ENCODE measurements around the gene UMODL1.
"Not testable (repeated sequence)": the region's sequence is repeated elsewhere in the genome, so short reads cannot be mapped to it uniquely, and the experiment has no call there.

UMODL1 gene

DNA sequence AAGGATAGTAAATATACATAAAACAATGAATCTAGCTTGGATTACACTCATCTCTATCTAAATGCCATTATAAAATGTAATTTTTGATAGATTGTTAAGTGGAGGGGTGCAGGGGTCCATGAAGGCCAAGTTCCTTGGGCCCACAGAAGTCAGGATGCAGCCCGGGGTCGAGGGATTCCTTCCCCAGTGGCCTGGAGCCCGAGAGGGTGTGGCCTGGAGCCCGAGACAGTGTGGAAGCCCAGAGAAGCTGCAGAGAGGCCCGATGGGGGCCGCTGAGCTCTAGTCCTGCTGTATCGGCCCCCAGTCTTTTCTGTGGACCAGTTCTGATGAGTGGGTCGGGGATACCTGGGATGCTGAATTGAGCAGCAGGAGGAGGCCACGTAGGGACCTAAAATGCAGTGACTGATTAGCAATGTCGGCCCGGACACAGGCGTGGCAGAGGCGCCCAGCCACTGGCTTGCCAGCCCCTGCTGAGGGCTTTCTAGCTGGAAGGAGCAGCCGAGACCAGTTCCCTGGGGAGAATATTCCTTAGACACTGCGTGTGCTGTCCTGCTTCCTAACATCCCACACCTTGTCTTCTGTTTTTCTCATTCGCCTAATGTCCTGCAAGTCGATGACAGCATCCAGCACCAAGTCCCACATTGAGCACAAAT is 38.9 kb downstream of the UMODL1 start:
- TF ChIP-seq POLR2A (IDR thresholded peaks at IDR 0.05; ENCODE audit: low read depth, low read length), result no peak
- FAIRE-seq, result no peak

DNA sequence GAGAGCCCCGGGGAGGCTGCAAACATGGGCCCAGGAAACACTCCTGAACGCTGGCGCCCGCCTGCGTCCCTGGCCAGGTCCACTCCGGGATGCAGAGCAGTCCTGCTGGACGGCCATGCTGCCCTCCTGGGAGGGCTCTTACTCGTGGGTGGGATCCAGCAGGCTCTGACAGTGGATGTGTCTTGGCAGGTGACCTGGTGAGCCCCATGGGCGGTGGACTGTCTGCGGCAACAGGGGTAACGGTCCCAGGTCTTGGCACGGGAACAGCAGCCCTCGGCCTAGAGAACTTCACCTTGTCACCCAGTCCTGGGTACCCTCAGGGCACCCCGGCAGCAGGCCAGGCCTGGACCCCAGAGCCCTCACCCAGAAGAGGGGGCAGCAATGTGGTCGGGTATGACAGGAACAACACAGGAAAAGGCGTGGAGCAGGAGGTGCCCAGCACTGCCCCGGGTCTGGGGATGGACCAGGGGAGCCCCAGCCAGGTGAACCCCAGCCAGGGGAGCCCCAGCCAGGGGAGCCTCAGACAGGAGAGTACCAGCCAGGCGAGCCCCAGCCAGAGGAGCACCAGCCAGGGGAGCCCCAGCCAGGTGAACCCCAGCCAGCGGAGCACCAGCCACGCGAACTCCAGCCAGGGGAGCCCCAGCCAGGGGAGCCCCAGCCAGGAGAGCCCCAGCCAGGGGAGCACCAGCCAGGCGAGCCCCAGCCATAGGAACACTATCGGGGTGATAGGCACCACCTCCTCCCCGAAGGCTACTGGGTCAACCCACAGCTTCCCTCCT is 39.8 kb downstream of the UMODL1 start:
- TF ChIP-seq POLR2A (IDR thresholded peaks at IDR 0.05; ENCODE audit: low read depth, low read length), result no peak
- DNase-seq (ENCODE audit: insufficient read length, low spot score), result no peak
- FAIRE-seq, result no peak

More for the DNA sequence above, 38.9 kb downstream of the UMODL1 start:
- DNase-seq (ENCODE audit: insufficient read length, low spot score), result no peak

DNA sequence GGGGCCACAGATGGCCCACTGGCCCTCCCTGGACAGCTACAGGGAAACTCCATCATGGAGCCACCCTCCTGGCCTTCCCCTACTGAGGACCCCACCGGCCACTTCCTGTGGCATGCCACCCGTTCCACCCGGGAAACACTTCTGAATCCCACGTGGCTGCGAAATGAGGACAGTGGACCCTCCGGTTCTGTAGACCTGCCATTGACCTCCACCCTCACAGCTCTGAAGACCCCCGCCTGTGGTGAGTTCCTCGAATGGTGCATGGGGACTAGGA is 40.3 kb downstream of the UMODL1 start:
- DNase-seq (ENCODE audit: insufficient read length, low spot score), result no peak
- no peak for TF ChIP-seq POLR2A (IDR thresholded peaks at IDR 0.05; ENCODE audit: low read depth, low read length)
- no peak for FAIRE-seq

DNA sequence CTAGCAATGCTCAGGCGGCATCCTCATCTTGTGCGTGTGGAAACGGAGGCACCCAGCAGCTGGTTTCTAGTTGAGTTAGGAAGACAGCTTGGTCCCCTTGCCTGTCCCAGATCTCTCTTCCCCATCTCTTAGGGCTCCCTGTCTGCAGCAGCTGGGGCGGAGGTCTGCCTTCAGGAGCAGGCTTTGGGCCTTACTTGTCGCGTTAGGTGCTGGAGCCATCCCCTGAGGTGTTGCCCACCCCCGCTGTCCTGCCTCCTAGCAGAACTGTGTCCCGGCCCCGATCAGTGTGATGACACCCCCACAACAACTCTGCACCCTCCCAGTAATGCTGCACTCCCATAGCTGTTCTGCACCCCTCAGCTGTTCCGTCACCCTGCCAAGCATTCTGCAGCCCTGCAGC is 40.7 kb downstream of the UMODL1 start:
- DNase-seq (ENCODE audit: insufficient read length, low spot score) (no peak), FAIRE-seq (no peak)

DNA sequence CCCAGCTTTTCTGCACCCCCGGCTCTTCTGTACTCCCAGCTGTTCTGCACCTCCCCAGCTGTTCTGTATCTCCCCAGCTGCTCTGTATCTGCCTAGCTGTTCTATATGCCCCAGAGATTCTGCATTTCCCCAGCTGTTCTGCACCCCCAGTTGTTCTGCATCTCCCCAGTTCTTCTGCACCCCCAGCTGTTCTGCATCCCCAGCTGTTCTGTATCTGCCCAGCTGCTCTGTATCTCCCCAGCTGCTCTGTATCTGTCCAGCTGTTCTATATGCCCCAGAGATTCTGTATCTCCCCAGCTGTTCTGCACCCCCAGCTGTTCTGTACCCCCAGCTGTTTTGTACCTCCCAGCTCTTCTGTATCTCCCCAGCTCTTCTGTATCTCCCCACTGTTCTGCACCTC is 41.1 kb downstream of the UMODL1 start:
- FAIRE-seq (no peak), DNase-seq (ENCODE audit: insufficient read length, low spot score) (no peak)
- TF ChIP-seq POLR2A (IDR thresholded peaks at IDR 0.05; ENCODE audit: low read depth, low read length), result no peak

More for the DNA sequence above, 40.7 kb downstream of the UMODL1 start:
- TF ChIP-seq POLR2A (IDR thresholded peaks at IDR 0.05; ENCODE audit: low read depth, low read length), result no peak

DNA sequence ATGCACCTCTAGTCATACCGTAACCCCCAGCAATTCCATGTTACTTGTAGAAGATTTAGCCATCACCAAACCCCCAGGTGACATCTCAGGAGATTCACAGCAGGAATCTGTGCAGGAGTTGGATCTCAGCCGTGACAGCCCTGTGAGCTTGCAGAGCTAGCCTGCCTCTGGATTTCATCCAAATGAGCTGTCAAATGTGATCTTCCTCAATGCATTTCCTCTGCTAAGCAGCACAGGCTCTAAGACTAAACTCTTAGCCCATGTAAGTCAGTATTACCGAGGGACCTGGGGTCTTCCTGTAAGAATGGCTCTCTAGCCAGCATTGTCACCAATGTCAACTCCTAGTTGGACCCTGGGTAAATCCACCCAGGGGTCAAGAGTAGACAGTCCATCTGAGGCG is 41.7 kb downstream of the UMODL1 start:
- DNase-seq (ENCODE audit: insufficient read length, low spot score) (no peak), FAIRE-seq (no peak)
- no peak for TF ChIP-seq POLR2A (IDR thresholded peaks at IDR 0.05; ENCODE audit: low read depth, low read length)

DNA sequence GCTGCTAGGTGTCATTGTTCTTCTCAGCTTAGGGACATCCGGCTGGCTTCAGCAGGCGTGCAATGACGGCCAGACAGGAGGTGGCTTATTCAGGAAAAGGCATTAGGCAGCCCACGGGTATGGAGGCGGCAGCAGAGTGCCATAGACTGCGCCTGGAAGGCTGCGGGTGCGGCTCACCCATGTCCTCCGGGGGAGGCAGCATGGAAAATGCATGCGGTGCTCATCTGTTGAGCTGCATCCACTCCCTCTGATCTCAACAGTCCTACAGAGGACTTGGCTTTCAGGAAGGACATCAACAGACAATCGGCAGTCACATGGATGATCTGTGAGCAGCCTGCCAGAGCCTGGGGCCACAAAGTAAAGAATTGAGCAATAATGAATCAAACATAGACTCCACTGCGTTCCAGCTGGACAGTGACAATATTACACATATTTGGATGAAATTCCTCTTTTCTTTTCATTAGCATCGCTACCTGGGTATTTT is 42.9 kb downstream of the UMODL1 start:
- no peak for TF ChIP-seq POLR2A (IDR thresholded peaks at IDR 0.05; ENCODE audit: low read depth, low read length)
- FAIRE-seq (no peak), DNase-seq (ENCODE audit: insufficient read length, low spot score) (no peak)

DNA sequence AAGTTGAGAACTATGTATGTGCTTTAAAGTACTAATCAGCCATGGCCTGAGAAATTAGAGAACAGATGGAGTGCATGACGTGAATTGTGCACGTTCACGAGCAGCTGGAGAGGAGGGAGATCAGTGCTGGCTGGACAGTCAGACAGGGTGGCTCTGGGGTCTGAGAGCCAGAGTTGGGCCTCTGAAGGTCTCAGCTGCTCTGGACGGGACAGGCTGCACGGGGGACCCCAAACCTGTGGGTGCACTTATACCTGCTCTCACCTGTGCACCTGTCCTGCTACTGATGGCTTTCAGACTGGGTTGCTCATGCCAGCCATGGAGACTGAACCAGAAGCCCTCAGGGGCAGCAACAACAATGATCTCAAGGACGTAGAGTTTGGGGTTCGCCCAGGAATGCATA is 43.5 kb downstream of the UMODL1 start:
- no peak for DNase-seq (ENCODE audit: insufficient read length, low spot score)
- no peak for FAIRE-seq
- no peak for TF ChIP-seq POLR2A (IDR thresholded peaks at IDR 0.05; ENCODE audit: low read depth, low read length)

DNA sequence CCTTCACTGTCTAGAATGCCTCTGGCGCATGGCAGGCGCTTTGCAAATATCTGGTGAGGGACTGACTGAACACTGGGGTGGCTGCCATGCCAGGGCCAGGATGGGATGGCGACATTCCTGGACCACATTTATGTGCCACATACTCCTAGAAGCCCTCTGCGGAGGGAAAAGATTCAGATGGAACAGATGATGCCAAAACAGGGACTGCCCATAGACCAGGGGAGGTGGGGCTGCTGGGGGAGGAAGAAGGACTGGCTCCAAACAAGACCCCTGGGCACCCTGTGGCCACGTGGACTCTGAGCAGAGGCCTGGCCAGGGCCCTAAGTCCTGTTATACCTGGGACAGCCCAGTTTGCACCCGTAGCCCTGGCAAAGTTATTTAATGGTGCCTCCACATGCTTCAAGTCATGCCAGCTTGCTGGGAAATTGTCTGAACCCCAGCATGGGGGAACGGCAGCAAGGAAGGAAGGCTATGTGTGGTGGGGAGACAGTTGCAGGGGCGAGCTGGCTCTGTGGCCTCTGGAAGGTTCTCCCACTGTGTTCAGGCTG is 44.1 kb downstream of the UMODL1 start:
- DNase-seq (ENCODE audit: insufficient read length, low spot score), result no peak
- no peak for TF ChIP-seq POLR2A (IDR thresholded peaks at IDR 0.05; ENCODE audit: low read depth, low read length)
- no peak for FAIRE-seq

DNA sequence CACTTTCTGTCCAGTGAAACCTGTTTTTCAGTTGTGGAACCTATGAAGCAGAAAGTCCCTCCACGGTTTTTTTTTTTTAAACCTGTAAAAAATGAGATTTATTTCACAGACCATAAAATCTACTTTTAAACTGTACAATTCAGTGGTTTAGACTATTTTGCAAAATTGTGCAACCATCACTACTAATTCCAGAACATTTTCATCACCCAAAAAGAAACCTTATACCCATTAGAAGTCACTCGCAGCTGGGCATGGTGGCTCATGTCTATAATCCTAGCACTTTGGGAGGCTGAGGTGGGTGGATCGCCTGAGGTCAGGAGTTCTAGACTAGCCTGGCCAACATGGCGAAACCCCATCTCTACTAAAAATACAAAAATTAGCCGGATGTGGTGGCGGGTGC is 45.4 kb downstream of the UMODL1 start:
- not testable (repeated sequence) for FAIRE-seq; DNase-seq (ENCODE audit: insufficient read length, low spot score)

DNA sequence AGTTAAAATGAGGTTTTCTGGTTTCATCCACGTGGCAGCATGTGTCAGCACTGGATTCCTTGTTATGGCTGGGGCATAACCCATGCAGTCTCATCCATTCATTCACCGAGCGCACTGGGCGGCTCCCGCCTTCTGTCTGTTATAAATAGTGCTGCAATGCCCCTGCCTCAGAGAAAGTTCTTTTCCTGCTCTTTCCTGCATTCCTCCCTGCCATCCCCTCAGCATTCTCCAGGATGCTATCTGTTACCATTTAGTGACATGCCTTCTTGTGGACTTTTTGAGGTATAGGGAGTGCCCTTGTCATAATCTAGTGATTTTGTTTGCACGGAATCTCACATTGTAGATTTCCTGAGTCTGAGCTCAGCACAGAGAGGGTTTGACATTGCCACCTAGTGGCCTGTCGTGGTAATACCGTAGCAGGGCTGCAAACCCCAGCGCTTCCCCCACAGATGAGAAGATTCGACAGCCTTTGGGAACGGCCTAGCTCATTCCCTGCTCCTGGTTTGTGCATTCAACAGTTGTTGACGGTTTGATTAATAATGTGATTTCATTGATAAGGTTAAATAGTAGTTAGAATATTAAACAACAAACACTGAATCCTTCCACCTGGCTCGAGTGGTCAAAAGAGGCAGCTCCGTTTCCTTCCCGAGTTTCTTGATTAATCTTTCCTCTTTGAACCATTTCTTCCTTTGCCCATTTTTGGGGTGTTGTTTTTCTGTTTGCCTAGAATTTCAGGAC is 46.3 kb downstream of the UMODL1 start:
- DNase-seq (ENCODE audit: insufficient read length, low spot score) (peak; percentile 84), FAIRE-seq (no peak)
- TF ChIP-seq POLR2A (IDR thresholded peaks at IDR 0.05; ENCODE audit: low read depth, low read length), result no peak

DNA sequence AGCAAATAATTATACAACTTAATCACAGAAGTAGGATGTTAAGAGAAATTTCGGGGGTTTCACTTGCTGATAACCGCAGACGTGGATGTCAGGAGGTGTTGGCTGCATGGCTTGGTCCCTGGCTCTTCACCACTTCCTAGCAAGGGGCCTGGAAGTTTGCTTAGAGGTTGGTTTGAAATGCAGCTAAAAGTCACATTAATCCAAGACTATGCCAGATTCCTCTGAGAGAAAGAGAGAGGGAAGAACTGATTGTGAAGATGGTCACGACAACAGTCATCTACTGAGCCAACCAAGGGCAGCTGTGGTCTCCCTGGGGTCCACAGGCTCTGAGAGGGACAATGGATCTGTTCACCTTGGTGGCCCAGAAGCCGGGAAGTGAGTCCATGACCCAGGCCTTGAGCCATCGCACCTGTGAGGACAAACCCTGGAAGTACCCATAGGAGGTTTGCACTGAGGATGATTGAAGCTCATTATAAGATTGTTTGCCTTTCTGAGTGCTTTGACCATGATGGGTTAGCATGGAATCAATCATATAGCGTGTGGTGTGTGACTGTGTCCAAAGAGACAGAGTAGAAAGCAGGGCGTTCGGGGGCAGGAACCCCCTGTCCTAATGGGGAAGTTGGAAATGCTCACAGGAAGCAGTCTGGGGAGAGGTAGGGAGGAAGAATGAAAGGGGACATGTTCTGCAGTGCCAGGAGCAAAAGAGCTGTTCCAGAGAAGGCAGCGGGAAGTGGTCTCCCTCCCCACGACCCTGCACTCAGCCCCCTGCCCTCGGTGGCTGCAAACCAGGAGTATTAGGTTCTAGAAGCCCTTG is 47.1 kb downstream of the UMODL1 start:
- TF ChIP-seq POLR2A (IDR thresholded peaks at IDR 0.05; ENCODE audit: low read depth, low read length), result no peak
- FAIRE-seq (no peak), DNase-seq (ENCODE audit: insufficient read length, low spot score) (no peak)

DNA sequence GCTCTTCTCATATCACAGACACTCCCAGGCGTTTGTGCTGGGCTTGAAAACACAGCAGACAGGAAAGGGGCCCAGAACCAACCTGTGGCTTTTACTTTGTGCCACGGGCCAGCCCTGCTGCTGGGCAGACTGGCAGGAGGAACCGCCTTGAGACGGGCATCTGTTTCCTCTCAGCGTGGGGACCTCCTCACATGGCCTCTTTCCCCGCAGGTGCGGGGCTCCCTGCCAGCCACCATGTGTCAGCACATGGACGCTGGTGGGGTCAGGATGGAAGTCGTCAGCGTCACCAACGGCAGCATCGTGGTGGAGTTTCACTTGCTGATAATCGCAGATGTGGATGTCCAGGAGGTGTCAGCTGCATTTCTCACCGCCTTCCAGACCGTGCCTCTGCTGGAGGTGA is 47.8 kb downstream of the UMODL1 start:
- no peak for DNase-seq (ENCODE audit: insufficient read length, low spot score)
- FAIRE-seq, result no peak
- TF ChIP-seq POLR2A (IDR thresholded peaks at IDR 0.05; ENCODE audit: low read depth, low read length), result no peak

Data from H54 (cell line).